Peyer's patch (tissue), 4 donors: Measurements from ENCODE around the gene PDCD4.

Experiments used
- POLR2A ChIP-seq, 2 donors: fragments of 450-650 bp; IDR thresholded peaks; one replicate each; pipeline ENCODE4 v1.5.1; 2017; ENCODE audit warnings: antibody characterized with exemption in 2 of 2, mild to moderate bottlenecking in 2 of 2, moderate library complexity in 2 of 2
- TF ChIP-seq, protein P1 (sequence below), 6 experiments: fragments of 450-650 bp in 4 of 6; fragments of 200-600 bp in 2 of 6; sonication (generic) in 1 of 6; IDR thresholded peaks; one replicate each; pipeline ENCODE4 v1.5.1; 2017 to 2019; ENCODE audit warnings: antibody characterized with exemption in 6 of 6, mild to moderate bottlenecking in 3 of 6, moderate library complexity in 1 of 6

DNA sequence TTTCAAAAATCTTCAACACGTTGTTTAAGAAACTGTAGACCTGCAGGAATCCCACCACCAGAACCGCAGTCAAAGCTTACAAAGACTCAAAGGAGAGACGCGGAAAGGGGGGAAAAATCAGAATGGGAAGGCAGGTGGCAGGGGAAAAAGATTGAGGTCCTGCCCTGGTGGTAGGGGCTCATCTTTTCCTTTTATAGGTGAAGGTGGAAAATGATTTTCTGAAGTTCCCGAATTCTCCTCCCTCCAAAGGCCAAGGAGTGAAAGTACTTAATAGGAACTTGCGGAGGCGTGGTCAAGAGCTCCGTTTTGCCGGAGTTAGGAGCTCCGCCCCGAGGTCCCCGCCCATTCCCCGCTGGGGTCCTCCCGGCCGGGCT is 46.5 kb downstream of the PDCD4 start:
- TF ChIP-seq, protein P1, sequence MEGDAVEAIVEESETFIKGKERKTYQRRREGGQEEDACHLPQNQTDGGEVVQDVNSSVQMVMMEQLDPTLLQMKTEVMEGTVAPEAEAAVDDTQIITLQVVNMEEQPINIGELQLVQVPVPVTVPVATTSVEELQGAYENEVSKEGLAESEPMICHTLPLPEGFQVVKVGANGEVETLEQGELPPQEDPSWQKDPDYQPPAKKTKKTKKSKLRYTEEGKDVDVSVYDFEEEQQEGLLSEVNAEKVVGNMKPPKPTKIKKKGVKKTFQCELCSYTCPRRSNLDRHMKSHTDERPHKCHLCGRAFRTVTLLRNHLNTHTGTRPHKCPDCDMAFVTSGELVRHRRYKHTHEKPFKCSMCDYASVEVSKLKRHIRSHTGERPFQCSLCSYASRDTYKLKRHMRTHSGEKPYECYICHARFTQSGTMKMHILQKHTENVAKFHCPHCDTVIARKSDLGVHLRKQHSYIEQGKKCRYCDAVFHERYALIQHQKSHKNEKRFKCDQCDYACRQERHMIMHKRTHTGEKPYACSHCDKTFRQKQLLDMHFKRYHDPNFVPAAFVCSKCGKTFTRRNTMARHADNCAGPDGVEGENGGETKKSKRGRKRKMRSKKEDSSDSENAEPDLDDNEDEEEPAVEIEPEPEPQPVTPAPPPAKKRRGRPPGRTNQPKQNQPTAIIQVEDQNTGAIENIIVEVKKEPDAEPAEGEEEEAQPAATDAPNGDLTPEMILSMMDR (IDR thresholded peaks at IDR 0.05), result peak in 1 of 6 experiments; percentile 12
- no peak for TF ChIP-seq POLR2A (IDR thresholded peaks at IDR 0.05)
